ENCODE data around the gene PDCD4. TPM values are rescaled to one million over a fixed set of nuclear protein-coding genes. Genes with fewer than 3 reads are reported as not detected.

Gene PDCD4
- total RNA-seq, 1 experiment from 2014 or later = 19.4 TPM

GRCh38 chr10:110872145-110872983, 636 bp downstream of the PDCD4 start:
- H3K9me2 ChIP-seq (replicated peaks; ENCODE audit: low read length) = no peaks in the 10 kb centered on the region
- TF ChIP-seq EZH2 (IDR thresholded peaks at IDR 0.05; ENCODE audit: low read length, unreplicated experiment) = no peak
- TF ChIP-seq CTCF (conservative IDR thresholded peaks at IDR 0.05; ENCODE audit: low read depth, low read length) = no peak
- TF ChIP-seq EZH2phosphoT487 (IDR thresholded peaks at IDR 0.05; ENCODE audit: borderline replicate concordance, low read length) = no peak
- H3K27ac ChIP-seq (ENCODE audit: low read length) = peak overlapping the region; percentile 46
- H3K79me2 ChIP-seq (ENCODE audit: low read length) = peaks cover 24% of the 10 kb centered on the region
- H3K27me3 ChIP-seq (ENCODE audit: low read length) = no peaks in the 10 kb centered on the region
- H3K4me1 ChIP-seq (ENCODE audit: insufficient read depth, low read length) = peaks cover 16% of the 10 kb centered on the region
- ChIA-PET CTCF (interaction anchor here (0.6 to 0.7 kb wide), 2 partner anchors 20 to 126 kb away, joined by 3 to 9 read pairs; no protein-coding TSS in a partner anchor), POLR2A (ENCODE audit: unreplicated experiment) (interaction anchor here (0.6 kb wide), 1 partner anchor 11 kb away, joined by 4 read pairs; no protein-coding TSS in a partner anchor)
- peak overlapping the region; percentile 86 for H3K4me3 ChIP-seq (ENCODE audit: low read length)
- H3F3A ChIP-seq (ENCODE audit: low read length, unreplicated experiment) = no peaks in the 10 kb centered on the region
- H2AFZ ChIP-seq (ENCODE audit: low read length) = peak overlapping the region; percentile 82
- ATAC-seq = peak; percentile 69
- intact Hi-C loops (cut with micrococcal nuclease) = loop anchor here (5.0 kb wide), 1 partner anchor 125 kb away; no protein-coding TSS in a partner anchor
- H3K4me2 ChIP-seq (ENCODE audit: low read length) = peak overlapping the region; percentile 99
- H3K9me3 ChIP-seq (ENCODE audit: low read length) = no peaks in the 10 kb centered on the region
- no TSS peak for BruUV-seq (replicated peaks)
- peak overlapping the region; percentile 80 for H3K9ac ChIP-seq (ENCODE audit: low read length)
- DNase-seq = peak; percentile 43
- no peaks in the 10 kb centered on the region for H3K36me3 ChIP-seq (ENCODE audit: low read depth, low read length)
- H4K20me1 ChIP-seq (ENCODE audit: low read length) = no peaks in the 10 kb centered on the region

- Histone ChIP-seq H4K20me1 (ENCODE audit: low read length) (no peaks in the 10 kb centered on the region), H3K4me3 (ENCODE audit: low read length) (peak overlapping the region; percentile 86), H3K36me3 (ENCODE audit: low read depth, low read length) (no peaks in the 10 kb centered on the region), H3K4me1 (ENCODE audit: insufficient read depth, low read length) (peaks cover 16% of the 10 kb centered on the region), H3K9me2 (replicated peaks; ENCODE audit: low read length) (no peaks in the 10 kb centered on the region), H2AFZ (ENCODE audit: low read length) (peak overlapping the region; percentile 82), H3K9ac (ENCODE audit: low read length) (peak overlapping the region; percentile 80), H3K4me2 (ENCODE audit: low read length) (peak overlapping the region; percentile 99), H3K9me3 (ENCODE audit: low read length) (no peaks in the 10 kb centered on the region), H3K27me3 (ENCODE audit: low read length) (no peaks in the 10 kb centered on the region), H3F3A (ENCODE audit: low read length, unreplicated experiment) (no peaks in the 10 kb centered on the region), H3K79me2 (ENCODE audit: low read length) (peaks cover 24% of the 10 kb centered on the region), H3K27ac (ENCODE audit: low read length) (peak overlapping the region; percentile 46)
- ATAC-seq = no peak
- BruUV-seq (replicated peaks) = TSS peak; percentile 60
- intact Hi-C loops (cut with micrococcal nuclease) = loop anchor here (5.0 kb wide), 1 partner anchor 126 kb away; no protein-coding TSS in a partner anchor
- no peak for DNase-seq
- no peak for TF ChIP-seq EZH2phosphoT487 (IDR thresholded peaks at IDR 0.05; ENCODE audit: borderline replicate concordance, low read length)
- TF ChIP-seq EZH2 (IDR thresholded peaks at IDR 0.05; ENCODE audit: low read length, unreplicated experiment) = no peak
- no peak for TF ChIP-seq CTCF (conservative IDR thresholded peaks at IDR 0.05; ENCODE audit: low read depth, low read length)
- CTCF ChIA-PET = no interaction called here
- POLR2A ChIA-PET (ENCODE audit: unreplicated experiment) = no interaction called here
These were observed 1.5 kb downstream of the PDCD4 start for GRCh38 chr10:110872984-110873923.
